Dedifferentiated amniotic fluid mesenchymal stem cell (primary cell): ENCODE measurements around the gene GSK3A.
A peak's percentile ranks its signal among the peaks of the same experiment; 100 is the strongest.

Experiments used
- DNase-seq: peaks from one replicate; pipeline ENCODE4 v3.0.0-alpha.2; 2016; ENCODE audit errors: extremely low spot score

Gene GSK3A

GRCh38 chr19:42242512-42243409 lies at the start of gene GSK3A:
TSS of gene GSK3A (minus strand) at chr19:42242602. CDS start at chr19:42242465, 137 bp downstream.
- peak; percentile 100 for DNase-seq

GRCh38 chr19:42291435-42291810 lies 49.0 kb upstream of the GSK3A start:
- DNase-seq: no peak

DNA sequence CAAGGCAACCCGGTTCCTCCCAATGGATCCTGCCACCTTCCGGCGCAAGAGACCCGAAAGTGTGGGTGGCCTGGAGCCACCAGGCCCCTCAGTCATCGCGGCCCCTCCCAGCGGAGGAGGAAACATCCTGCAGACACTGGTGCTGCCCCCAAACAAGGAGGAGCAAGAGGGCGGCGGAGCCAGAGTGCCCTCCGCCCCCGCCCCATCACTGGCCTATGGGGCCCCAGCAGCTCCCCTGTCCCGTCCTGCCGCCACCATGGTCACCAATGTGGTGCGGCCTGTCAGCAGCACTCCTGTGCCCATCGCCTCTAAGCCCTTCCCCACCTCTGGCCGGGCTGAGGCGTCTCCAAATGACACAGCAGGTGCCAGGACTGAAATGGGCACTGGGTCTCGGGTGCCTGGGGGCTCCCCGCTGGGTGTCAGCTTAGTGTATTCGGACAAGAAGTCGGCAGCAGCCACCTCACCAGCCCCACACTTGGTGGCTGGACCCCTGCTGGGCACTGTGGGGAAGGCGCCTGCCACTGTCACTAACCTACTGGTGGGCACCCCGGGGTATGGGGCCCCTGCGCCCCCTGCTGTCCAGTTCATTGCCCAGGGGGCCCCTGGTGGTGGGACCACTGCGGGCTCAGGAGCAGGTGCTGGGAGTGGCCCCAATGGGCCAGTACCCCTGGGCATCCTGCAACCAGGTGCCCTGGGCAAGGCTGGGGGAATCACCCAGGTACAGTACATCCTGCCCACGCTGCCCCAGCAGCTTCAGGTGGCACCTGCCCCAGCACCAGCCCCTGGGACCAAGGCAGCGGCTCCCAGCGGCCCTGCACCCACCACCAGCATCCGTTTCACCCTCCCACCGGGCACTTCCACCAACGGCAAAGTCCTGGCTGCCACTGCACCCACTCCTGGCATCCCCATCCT lies 48.4 kb upstream of the GSK3A start:
- no peak for DNase-seq

GRCh38 chr19:42290136-42290522 lies 47.7 kb upstream of the GSK3A start:
- DNase-seq: no peak

- no peak for DNase-seq
These were observed 47.2 kb upstream of the GSK3A start for GRCh38 chr19:42289556-42290041.

DNA sequence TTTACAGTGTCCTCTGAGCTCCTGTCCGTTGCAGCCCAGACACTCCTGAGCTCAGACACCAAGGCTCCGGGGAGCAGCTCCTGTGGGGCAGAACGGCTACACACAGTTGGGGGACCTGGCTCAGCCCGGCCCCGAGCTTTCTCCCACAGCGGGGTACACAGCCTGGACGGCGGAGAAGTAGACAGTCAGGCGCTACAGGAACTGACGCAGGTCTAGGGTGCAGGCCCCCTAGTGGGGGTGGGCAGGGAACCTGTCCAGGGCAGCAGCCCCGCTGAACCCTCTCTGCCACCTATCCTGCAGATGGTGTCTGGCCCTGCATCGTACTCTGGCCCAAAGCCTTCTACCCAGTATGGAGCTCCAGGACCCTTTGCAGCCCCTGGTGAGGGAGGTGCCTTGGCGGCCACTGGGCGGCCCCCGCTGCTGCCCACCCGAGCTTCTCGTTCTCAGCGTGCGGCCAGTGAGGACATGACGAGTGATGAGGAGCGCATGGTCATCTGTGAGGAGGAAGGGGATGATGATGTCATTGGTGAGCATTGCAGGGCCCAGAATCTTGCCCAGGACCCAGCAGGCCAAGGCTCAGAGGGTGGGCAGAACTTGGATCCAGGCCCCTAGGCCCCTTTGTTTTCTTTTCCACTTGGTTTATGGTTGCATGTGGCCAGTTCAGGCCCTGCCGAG lies 46.6 kb upstream of the GSK3A start:
- DNase-seq: no peak

- no peak for DNase-seq
These were observed 46.0 kb upstream of the GSK3A start for GRCh38 chr19:42288387-42288786.

DNA sequence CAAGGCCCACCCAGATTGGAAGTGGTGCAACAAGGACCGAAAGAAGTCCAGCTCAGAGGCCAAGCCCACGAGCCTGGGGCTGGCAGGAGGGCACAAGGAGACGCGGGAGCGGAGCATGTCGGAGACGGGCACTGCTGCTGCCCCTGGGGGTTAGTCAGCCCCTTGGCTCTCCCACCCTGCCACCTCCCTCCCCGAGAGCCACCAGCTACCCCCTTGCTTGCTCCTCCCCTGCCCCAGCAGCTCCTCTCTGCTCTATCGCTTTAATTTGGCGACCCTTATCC lies 45.4 kb upstream of the GSK3A start:
- no peak for DNase-seq

DNA sequence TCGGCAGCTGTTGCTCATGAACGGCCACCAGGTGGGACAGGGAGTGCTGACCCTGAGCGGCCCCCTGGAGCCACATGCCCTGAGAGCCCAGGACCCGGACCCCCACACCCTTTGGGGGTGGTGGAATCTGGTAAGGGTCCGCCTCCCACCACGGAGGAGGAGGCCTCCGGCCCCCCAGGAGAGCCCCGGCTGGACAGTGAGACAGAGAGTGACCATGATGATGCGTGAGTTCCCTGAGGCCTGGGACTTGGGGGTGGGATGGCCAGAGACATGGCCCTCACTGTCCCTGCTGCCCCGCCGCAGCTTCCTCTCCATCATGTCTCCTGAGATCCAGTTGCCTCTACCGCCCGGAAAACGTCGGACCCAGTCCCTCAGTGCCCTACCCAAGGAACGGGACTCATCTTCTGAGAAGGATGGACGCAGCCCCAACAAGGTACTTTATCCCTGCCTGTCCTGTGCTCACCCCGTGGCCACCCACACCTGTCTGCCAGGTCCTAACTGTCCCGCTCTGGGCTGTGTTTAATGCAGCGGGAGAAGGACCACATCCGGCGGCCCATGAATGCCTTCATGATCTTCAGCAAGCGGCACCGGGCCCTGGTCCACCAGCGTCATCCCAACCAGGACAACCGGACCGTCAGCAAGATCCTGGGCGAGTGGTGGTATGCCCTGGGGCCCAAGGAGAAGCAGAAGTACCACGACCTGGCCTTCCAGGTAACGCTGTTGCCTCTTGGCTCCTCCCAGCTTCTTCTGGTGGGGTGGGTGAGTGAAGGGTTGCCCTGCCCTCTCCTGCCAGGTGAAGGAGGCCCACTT lies 44.8 kb upstream of the GSK3A start:
- no peak for DNase-seq

DNA sequence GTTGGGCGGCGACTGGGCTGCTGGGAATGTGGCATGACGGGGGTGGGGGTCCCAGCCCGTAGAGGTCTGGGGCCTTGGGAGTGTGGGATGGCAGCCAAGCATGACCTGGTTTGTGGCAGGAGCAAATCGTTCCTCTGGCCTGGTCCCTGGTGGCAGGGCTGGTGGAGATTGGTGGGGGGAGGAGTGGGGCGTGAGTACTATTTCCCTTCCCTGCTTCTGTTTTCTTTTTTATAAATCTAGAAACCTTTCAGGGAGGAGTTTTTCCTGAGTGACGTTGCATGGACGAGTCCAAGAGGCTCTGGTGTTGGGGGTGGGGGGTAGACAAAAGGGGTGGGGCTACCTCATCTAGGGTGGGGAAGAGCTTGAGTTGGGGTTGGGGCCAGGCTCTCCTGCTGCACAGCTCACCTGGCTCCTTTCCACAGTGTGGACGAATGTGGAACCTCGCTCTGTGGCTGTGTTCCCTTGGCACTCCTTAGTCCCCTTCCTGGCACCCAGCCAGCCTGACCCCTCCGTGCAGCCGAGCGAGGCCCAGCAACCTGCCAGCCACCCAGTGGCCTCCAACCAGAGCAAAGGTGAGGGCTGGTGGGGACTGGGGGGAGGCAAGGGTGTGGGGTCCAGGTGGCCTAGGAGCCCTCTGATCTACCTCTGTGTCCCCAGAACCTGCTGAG lies 44.1 kb upstream of the GSK3A start:
- no peak for DNase-seq

- no peak for DNase-seq
These were observed 43.6 kb upstream of the GSK3A start for GRCh38 chr19:42285988-42286348.

DNA sequence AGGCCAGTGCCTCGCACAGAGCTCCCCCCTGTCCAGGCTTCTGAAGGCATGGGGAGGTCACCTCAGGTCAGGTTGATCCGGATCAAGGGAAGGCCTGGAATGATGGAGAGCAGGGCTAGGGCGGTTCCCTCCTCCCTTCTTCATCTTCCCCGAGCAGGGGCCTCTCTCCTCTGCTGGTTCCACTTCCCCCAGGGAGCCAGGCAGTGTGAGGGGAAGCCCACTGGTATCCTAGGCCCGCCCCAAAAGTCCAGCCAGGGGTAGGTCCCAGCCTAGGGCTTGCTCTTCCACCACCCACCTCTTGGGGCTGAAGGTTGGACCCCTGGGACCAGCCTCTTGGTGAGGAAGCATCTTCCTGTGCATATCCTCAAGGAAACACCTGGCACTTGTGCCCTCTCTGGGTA lies 43.1 kb upstream of the GSK3A start:
- DNase-seq: no peak

- DNase-seq: no peak
These were observed 42.4 kb upstream of the GSK3A start for GRCh38 chr19:42284591-42285341.

DNA sequence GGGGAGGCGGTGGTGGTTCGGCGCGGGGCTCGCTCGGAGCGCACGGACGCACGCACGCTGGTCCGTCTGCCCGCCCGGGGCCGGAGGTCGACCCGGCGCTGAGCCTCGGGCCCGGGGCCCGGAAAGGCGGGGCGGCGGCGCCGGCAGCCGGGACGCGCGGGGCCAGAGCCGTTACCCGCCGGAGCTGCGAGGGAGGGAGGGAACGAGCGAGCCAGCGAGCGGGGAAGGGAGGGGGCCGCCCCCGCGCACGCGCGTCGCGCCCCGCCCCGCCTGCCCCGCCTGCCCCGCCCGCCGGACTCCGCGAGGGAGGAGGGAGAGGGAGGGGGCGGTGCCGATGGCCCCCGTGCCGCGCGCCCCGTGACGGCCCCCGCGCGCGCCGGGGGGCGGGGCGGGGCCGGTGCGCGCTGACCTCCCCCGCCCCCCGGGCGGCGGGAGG lies 41.7 kb upstream of the GSK3A start:
- peak; percentile 74 for DNase-seq

- peak; percentile 90 for DNase-seq
These were observed 41.0 kb upstream of the GSK3A start for GRCh38 chr19:42283188-42284065.

GRCh38 chr19:42282819-42283187 lies 40.4 kb upstream of the GSK3A start:
- no peak for DNase-seq

GRCh38 chr19:42281827-42282762 lies 39.7 kb upstream of the GSK3A start:
- DNase-seq: peak; percentile 42
